Panc1 (cell line): ENCODE data around the gene POLD3.

Experiments
- CTCF ChIP-seq: fragments of 450-650 bp; IDR thresholded peaks from 2 replicates; pipeline ENCODE4 v1.5.1; 2017; ENCODE audit warnings: mild to moderate bottlenecking
- POLR2AphosphoS5 ChIP-seq: IDR thresholded peaks from 2 replicates; pipeline ENCODE4 v1.6.1; 2012; ENCODE audit warnings: mild to moderate bottlenecking, low read depth, low read length, moderate library complexity
- REST ChIP-seq, 2 experiments: IDR thresholded peaks; 2 replicates each; pipeline ENCODE4 v1.6.1; 2011 to 2012; ENCODE audit warnings: low read depth in 2 of 2, control low read depth in 1 of 2, low read length in 1 of 2, mild to moderate bottlenecking in 1 of 2, moderate library complexity in 1 of 2; ENCODE audit not compliant: insufficient read depth in 1 of 2
- SIN3A ChIP-seq: IDR thresholded peaks from 2 replicates; pipeline ENCODE4 v1.6.1; 2012; ENCODE audit warnings: low read depth, mild to moderate bottlenecking, low read length, moderate library complexity, borderline replicate concordance; ENCODE audit not compliant: insufficient read depth
- TCF7L2 ChIP-seq: IDR thresholded peaks from 2 replicates; pipeline ENCODE4 v1.6.1; 2011; ENCODE audit warnings: mild to moderate bottlenecking, low read depth, low read length, inconsistent platforms

GRCh38 chr11:74676596-74676995, 84.2 kb downstream of the POLD3 start:
- TF ChIP-seq CTCF (no peak), TCF7L2 (no peak), REST (IDR thresholded peaks at IDR 0.05; ENCODE audit: insufficient read depth in 1 of 2, low read depth in 2 of 2, low read length in 1 of 2) (no peak), POLR2AphosphoS5 (no peak), SIN3A (no peak)
